GM18520 (cell line): ENCODE measurements around the gene SVIL.
"Not testable (repeated sequence)": the region's sequence is repeated elsewhere in the genome, so short reads cannot be mapped to it uniquely, and the experiment has no call there.

Experiments
- ATAC-seq: cut with Tn5 transposase; IDR thresholded peaks from one replicate; pipeline ENCODE4 v1.9.1; 2021; ENCODE audit not compliant: unreplicated experiment

SVIL gene

GRCh38 chr10:29606693-29607092 is 28.1 kb downstream of the SVIL start:
- not testable (repeated sequence) for ATAC-seq

- ATAC-seq, result no peak
These were observed 30.4 kb downstream of the SVIL start for GRCh38 chr10:29604291-29604825.

- no peak for ATAC-seq
These were observed 31.4 kb downstream of the SVIL start for GRCh38 chr10:29603223-29603896.

- no peak for ATAC-seq
These were observed 34.0 kb downstream of the SVIL start for GRCh38 chr10:29600821-29601220.

- ATAC-seq, result no peak
These were observed 34.7 kb downstream of the SVIL start for GRCh38 chr10:29600067-29600466.

- no peak for ATAC-seq
These were observed 35.9 kb downstream of the SVIL start for GRCh38 chr10:29598851-29599311.

- no peak for ATAC-seq
These were observed 37.9 kb downstream of the SVIL start for GRCh38 chr10:29596826-29597225.

GRCh38 chr10:29596356-29596755 is 38.4 kb downstream of the SVIL start:
- ATAC-seq, result no peak

GRCh38 chr10:29595636-29596225 is 39.0 kb downstream of the SVIL start:
- ATAC-seq, result no peak

- ATAC-seq, result no peak
These were observed 39.6 kb downstream of the SVIL start for GRCh38 chr10:29595146-29595545.

- ATAC-seq, result no peak
These were observed 43.2 kb downstream of the SVIL start for GRCh38 chr10:29591651-29591968.

- ATAC-seq, result no peak
These were observed 43.7 kb downstream of the SVIL start for GRCh38 chr10:29590915-29591650.

GRCh38 chr10:29588629-29589421 is 45.9 kb downstream of the SVIL start:
- no peak for ATAC-seq

GRCh38 chr10:29587750-29588628 is 46.8 kb downstream of the SVIL start:
- not testable (repeated sequence) for ATAC-seq

GRCh38 chr10:29587102-29587749 is 47.5 kb downstream of the SVIL start:
- not testable (repeated sequence) for ATAC-seq

- ATAC-seq, result no peak
These were observed 48.3 kb downstream of the SVIL start for GRCh38 chr10:29586509-29586908.

- ATAC-seq, result no peak
These were observed 49.2 kb downstream of the SVIL start for GRCh38 chr10:29585488-29585976.

- ATAC-seq, result no peak
These were observed 50.3 kb downstream of the SVIL start for GRCh38 chr10:29584436-29584835.

GRCh38 chr10:29583674-29584073 is 51.1 kb downstream of the SVIL start:
- ATAC-seq, result no peak
